ENCODE results near the gene CHRNA7.

DNA sequence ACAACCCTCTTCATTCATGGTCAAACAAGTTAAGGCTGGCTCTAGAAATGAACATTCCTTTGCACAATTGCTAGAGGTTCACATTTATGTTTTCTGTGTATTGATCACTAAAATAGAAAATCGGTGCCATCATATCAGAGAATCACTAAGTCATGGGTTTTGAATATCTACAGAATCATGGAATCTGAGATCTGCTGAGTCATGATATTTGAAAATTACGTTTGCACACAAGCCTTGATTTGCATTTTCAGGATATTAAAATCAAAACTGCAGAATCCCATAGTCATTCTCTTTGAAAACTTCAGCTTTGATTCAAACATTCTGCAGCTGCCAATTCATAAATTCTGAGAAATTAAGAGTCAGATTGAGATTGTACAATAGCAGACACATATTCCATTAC lies 26.1 kb upstream of the CHRNA7 start:
- TF ChIP-seq, protein P1, sequence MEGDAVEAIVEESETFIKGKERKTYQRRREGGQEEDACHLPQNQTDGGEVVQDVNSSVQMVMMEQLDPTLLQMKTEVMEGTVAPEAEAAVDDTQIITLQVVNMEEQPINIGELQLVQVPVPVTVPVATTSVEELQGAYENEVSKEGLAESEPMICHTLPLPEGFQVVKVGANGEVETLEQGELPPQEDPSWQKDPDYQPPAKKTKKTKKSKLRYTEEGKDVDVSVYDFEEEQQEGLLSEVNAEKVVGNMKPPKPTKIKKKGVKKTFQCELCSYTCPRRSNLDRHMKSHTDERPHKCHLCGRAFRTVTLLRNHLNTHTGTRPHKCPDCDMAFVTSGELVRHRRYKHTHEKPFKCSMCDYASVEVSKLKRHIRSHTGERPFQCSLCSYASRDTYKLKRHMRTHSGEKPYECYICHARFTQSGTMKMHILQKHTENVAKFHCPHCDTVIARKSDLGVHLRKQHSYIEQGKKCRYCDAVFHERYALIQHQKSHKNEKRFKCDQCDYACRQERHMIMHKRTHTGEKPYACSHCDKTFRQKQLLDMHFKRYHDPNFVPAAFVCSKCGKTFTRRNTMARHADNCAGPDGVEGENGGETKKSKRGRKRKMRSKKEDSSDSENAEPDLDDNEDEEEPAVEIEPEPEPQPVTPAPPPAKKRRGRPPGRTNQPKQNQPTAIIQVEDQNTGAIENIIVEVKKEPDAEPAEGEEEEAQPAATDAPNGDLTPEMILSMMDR (conservative IDR thresholded peaks at IDR 0.05 in 1 of 2, IDR thresholded peaks at IDR 0.05 in 1 of 2; ENCODE audit: low read depth in 1 of 2, low read length in 2 of 2), result no peak
- no peak for TF ChIP-seq EZH2 (IDR thresholded peaks at IDR 0.05; ENCODE audit: low read length, missing control alignments)

Measured in fibroblast of lung (primary cell).